ENCODE data around the gene WDR81.

GRCh38 chr17:1754430-1755112 lies 30.1 kb downstream of the WDR81 start:
- TF ChIP-seq CTCF (IDR thresholded peaks at IDR 0.05; ENCODE audit: insufficient read depth, low read length) (no peak), POLR2AphosphoS5 (IDR thresholded peaks at IDR 0.05; ENCODE audit: low read depth) (no peak), GABPA (IDR thresholded peaks at IDR 0.05; ENCODE audit: low read depth) (no peak), SPI1 (IDR thresholded peaks at IDR 0.05; ENCODE audit: borderline replicate concordance, low read depth) (no peak)
